ENCODE measurements around the gene DENND4C.

DNA sequence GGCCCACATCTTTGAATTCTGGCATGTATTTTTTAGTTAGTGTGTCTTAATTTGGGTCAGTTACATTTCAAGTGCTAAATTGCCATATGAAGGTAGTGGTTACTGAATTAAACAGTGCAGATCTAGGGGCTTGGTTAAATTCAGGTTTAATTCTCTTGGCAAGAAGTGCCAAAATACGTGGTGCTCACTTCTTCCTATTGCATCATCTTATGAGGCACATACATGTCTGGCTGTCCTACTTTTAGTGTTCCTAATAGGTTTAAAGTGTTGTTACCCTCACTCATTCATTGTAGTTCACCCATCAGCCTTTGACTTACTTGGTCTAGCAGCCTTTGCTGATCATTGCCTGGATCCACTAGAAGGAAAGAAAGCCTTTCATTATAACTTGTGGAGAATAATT lies 90.0 kb downstream of the DENND4C start:
- TF ChIP-seq, protein P1, sequence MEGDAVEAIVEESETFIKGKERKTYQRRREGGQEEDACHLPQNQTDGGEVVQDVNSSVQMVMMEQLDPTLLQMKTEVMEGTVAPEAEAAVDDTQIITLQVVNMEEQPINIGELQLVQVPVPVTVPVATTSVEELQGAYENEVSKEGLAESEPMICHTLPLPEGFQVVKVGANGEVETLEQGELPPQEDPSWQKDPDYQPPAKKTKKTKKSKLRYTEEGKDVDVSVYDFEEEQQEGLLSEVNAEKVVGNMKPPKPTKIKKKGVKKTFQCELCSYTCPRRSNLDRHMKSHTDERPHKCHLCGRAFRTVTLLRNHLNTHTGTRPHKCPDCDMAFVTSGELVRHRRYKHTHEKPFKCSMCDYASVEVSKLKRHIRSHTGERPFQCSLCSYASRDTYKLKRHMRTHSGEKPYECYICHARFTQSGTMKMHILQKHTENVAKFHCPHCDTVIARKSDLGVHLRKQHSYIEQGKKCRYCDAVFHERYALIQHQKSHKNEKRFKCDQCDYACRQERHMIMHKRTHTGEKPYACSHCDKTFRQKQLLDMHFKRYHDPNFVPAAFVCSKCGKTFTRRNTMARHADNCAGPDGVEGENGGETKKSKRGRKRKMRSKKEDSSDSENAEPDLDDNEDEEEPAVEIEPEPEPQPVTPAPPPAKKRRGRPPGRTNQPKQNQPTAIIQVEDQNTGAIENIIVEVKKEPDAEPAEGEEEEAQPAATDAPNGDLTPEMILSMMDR (conservative IDR thresholded peaks at IDR 0.05 in 1 of 2, IDR thresholded peaks at IDR 0.05 in 1 of 2; ENCODE audit: low read depth in 1 of 2, low read length in 2 of 2), result no peak
- no peak for TF ChIP-seq EZH2 (IDR thresholded peaks at IDR 0.05; ENCODE audit: low read length, missing control alignments)

Data from fibroblast of lung (primary cell).